Natural killer cell (primary cell): Measurements from ENCODE around the gene TBC1D10B. TPM values are rescaled to one million over a fixed set of nuclear protein-coding genes. Genes with fewer than 3 reads are reported as not detected.

Experiments used
- ATAC-seq, 3 donors: fragments of 150-1000 bp in 2 of 3; fragments of 200-7000 bp in 1 of 3; cut with Tn5 transposase; 1 replicate in 1 of 3; 2 replicates in 2 of 3; pipeline ENCODE4 v1.10.0; 2021; ENCODE audit warnings: mild to moderate bottlenecking in 2 of 3, moderate library complexity in 2 of 3
- DNase-seq, 2 donors: peaks; one replicate each; pipeline versions ENCODE4 v3.0.0 to v3.0.0-alpha.2; 2013 to 2021; ENCODE audit warnings: mixed read lengths in 1 of 2
- H3K27ac ChIP-seq: one replicate; pipeline ENCODE4 v1.5.1; 2013; ENCODE audit warnings: mild to moderate bottlenecking, low read length
- H3K27me3 ChIP-seq: one replicate; pipeline ENCODE4 v1.6.1; 2013; ENCODE audit warnings: low read length; ENCODE audit not compliant: control insufficient read depth, insufficient read depth
- H3K36me3 ChIP-seq: one replicate; pipeline ENCODE4 v1.6.1; 2013; ENCODE audit warnings: low read length; ENCODE audit not compliant: control insufficient read depth, insufficient read depth
- H3K4me1 ChIP-seq: one replicate; pipeline ENCODE4 v1.6.1; 2013; ENCODE audit warnings: low read length; ENCODE audit not compliant: control insufficient read depth, insufficient read depth
- H3K4me3 ChIP-seq: one replicate; pipeline ENCODE4 v1.5.1; 2013; ENCODE audit warnings: low read length
- H3K9me3 ChIP-seq: one replicate; pipeline ENCODE4 v1.6.1; 2013; ENCODE audit warnings: low read length; ENCODE audit not compliant: control insufficient read depth, insufficient read depth
- H3K27ac Mint-ChIP-seq, 2 donors: one replicate each; pipeline ENCODE4 v1.8.0; 2022; ENCODE audit warnings: mild to moderate bottlenecking in 2 of 2, mixed read lengths in 2 of 2, moderate library complexity in 1 of 2
- H3K27me3 Mint-ChIP-seq, 2 donors: one replicate each; pipeline ENCODE4 v1.8.0; 2022; ENCODE audit warnings: low read depth in 2 of 2, mixed read lengths in 2 of 2
- H3K36me3 Mint-ChIP-seq: one replicate; pipeline ENCODE4 v1.8.0; 2022; ENCODE audit warnings: mixed read lengths
- H3K4me1 Mint-ChIP-seq, 2 donors: one replicate each; pipeline ENCODE4 v1.8.0; 2022; ENCODE audit warnings: mixed read lengths in 2 of 2
- H3K4me3 Mint-ChIP-seq: one replicate; pipeline ENCODE4 v1.8.0; 2022; ENCODE audit warnings: mild to moderate bottlenecking, moderate library complexity, mixed read lengths
- H3K9me3 Mint-ChIP-seq, 2 donors: one replicate each; pipeline ENCODE4 v1.8.0; 2022; ENCODE audit warnings: mixed read lengths in 2 of 2
- WGBS: methylation state at CpG from one replicate; pipeline ENCODE4 v1.1.7; 2013; ENCODE audit warnings: missing lambda C conversion rate; ENCODE audit not compliant: insufficient coverage; 5-methylcytosine and 5-hydroxymethylcytosine counted together
- intact Hi-C: fragments of 100-400 bp; cut with micrococcal nuclease; formaldehyde crosslinking; loops from one replicate; pipeline ENCODE4 v1.14.2; 2022
- total RNA-seq, 4 donors: library from RNA; stranded (reverse); fragments of 120-200 nt in 1 of 4; gene quantifications; one replicate each; pipeline versions ENCODE4 v1.2.3 to v1.2.4, GENCODE V29; 2013 to 2022
- TF ChIP-seq, protein P1 (sequence below): fragments of 200-600 bp; IDR thresholded peaks from one replicate; pipeline ENCODE4 v1.8.0; 2022; ENCODE audit warnings: antibody characterized with exemption

Gene TBC1D10B
- total RNA-seq, 3 donors from 2014 or later (not counting 1 experiment from before 2014, with no cell fraction given) = 43.0 to 55.3 (median 50.2) TPM

GRCh38 chr16:30395155-30395991 is 25.1 kb upstream of the TBC1D10B start, which contains the start of gene ZNF48:
ZNF48 (plus strand) TSS chr16:30395420; CDS start chr16:30395795, 375 bp downstream.
- no peaks in the 10 kb centered on the region for H3K9me3 ChIP-seq
- TF ChIP-seq, protein P1, sequence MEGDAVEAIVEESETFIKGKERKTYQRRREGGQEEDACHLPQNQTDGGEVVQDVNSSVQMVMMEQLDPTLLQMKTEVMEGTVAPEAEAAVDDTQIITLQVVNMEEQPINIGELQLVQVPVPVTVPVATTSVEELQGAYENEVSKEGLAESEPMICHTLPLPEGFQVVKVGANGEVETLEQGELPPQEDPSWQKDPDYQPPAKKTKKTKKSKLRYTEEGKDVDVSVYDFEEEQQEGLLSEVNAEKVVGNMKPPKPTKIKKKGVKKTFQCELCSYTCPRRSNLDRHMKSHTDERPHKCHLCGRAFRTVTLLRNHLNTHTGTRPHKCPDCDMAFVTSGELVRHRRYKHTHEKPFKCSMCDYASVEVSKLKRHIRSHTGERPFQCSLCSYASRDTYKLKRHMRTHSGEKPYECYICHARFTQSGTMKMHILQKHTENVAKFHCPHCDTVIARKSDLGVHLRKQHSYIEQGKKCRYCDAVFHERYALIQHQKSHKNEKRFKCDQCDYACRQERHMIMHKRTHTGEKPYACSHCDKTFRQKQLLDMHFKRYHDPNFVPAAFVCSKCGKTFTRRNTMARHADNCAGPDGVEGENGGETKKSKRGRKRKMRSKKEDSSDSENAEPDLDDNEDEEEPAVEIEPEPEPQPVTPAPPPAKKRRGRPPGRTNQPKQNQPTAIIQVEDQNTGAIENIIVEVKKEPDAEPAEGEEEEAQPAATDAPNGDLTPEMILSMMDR = no peak
- intact Hi-C loops = no loop called here
- Mint-ChIP-seq H3K27ac (peak within 1 kb of the TSS; percentile 10 to 22), H3K4me3 (peak within 1 kb of the TSS; percentile 92), H3K9me3 (no peaks in the 10 kb centered on the region), H3K27me3 (no peaks in the 10 kb centered on the region), H3K4me1 (peaks cover 33 to 48% of the 10 kb centered on the region in 2 donors), H3K36me3 (no peaks in the 10 kb centered on the region)
- under 1% methylated on average over 102 of the region's 103 CpGs for WGBS
- no peaks in the 10 kb centered on the region for H3K36me3 ChIP-seq
- H3K27me3 ChIP-seq = no peaks in the 10 kb centered on the region
- H3K4me3 ChIP-seq = peak within 1 kb of the TSS; percentile 52
- H3K27ac ChIP-seq = peak within 1 kb of the TSS; percentile 25
- H3K4me1 ChIP-seq = peaks cover 56% of the 10 kb centered on the region
- peak; percentile 58 to 85 (median 81) for ATAC-seq
- peak; percentile 51 to 74 for DNase-seq

- peak overlapping the region; percentile 25 for H3K27ac ChIP-seq
- TF ChIP-seq, protein P1 = no peak
- no peaks in the 10 kb centered on the region for H3K36me3 ChIP-seq
- no peaks in the 10 kb centered on the region for H3K27me3 ChIP-seq
- DNase-seq (no peak), ATAC-seq (no peak)
- peaks cover 27 to 41% of the 10 kb centered on the region in 2 donors for H3K4me1 Mint-ChIP-seq
- intact Hi-C loops = no loop called here
- no peaks in the 10 kb centered on the region for H3K36me3 Mint-ChIP-seq
- no peaks in the 10 kb centered on the region for H3K27me3 Mint-ChIP-seq
- no peaks in the 10 kb centered on the region for H3K9me3 ChIP-seq
- H3K27ac Mint-ChIP-seq = peak overlapping the region; percentile 10 to 22
- 29% methylated on average over 31 of the region's 31 CpGs for WGBS
- H3K4me1 ChIP-seq = peaks cover 49% of the 10 kb centered on the region
- peak overlapping the region; percentile 92 for H3K4me3 Mint-ChIP-seq
- H3K4me3 ChIP-seq = peak overlapping the region; percentile 52
- H3K9me3 Mint-ChIP-seq = no peaks in the 10 kb centered on the region
These were observed 24.4 kb upstream of the TBC1D10B start for GRCh38 chr16:30394592-30395154.

DNA sequence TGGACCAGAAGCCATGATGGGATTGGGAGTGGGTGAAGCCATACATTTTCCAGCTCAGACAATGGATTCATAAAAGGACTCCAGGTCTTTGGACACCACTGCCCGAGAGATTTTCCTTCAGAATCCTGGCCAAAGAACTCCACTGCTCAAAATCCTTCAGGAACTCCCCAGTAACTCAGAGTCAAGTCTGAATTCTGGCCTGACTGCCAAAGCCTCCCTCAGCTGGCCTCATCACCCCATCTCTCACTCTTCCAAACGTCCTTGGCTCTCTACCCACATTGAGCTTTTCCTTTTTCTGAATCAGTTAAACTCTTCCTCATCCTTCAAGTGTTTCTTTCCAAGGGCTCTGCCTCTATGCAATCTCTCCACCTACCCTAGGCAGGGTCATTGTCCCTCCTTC is 13.2 kb upstream of the TBC1D10B start:
- H3K27ac ChIP-seq = peak overlapping the region; percentile 82
- Mint-ChIP-seq H3K27me3 (no peaks in the 10 kb centered on the region), H3K4me1 (peaks cover 41 to 47% of the 10 kb centered on the region in 2 donors), H3K4me3 (peak overlapping the region; percentile 71), H3K36me3 (no peaks in the 10 kb centered on the region), H3K27ac (peak overlapping the region; percentile 99 to 100), H3K9me3 (no peaks in the 10 kb centered on the region)
- H3K4me3 ChIP-seq = no peak overlapping the region
- WGBS = 81% methylated on average over 2 of the region's 2 CpGs
- no peaks in the 10 kb centered on the region for H3K27me3 ChIP-seq
- H3K36me3 ChIP-seq = peaks cover 11% of the 10 kb centered on the region
- ATAC-seq (no peak), DNase-seq (no peak)
- TF ChIP-seq, protein P1 = no peak
- H3K9me3 ChIP-seq = no peaks in the 10 kb centered on the region
- intact Hi-C loops = no loop called here
- H3K4me1 ChIP-seq = peaks cover 57% of the 10 kb centered on the region
